ENCODE measurements around the gene DNER. TPM values are rescaled to one million over a fixed set of nuclear protein-coding genes. Genes with fewer than 3 reads are reported as not detected.
"Not testable (repeated sequence)": the region's sequence is repeated elsewhere in the genome, so short reads cannot be mapped to it uniquely, and the experiment has no call there.

The DNER gene
- not detected for polyA plus RNA-seq (2013)

GRCh38 chr2:229714080-229714735, at the start of gene DNER:
DNER (minus strand) TSS chr2:229714555; CDS start chr2:229714423, 132 bp downstream.
- peaks cover 0 to 23% (median 21%) of the 10 kb centered on the region in 4 experiments for H3K4me1 ChIP-seq (ENCODE audit: control extremely low read depth in 1 of 4, control insufficient read depth in 4 of 4, insufficient read depth in 4 of 4, low read length in 3 of 4)
- no peaks in the 10 kb centered on the region for H3K36me3 ChIP-seq (ENCODE audit: control insufficient read depth in 4 of 4, insufficient read depth in 4 of 4, low read length in 3 of 4)
- ChIA-PET POLR2A (no interaction called here), CTCF (no interaction called here)
- H3K27ac ChIP-seq (ENCODE audit: insufficient read depth in 1 of 2, low read depth in 1 of 2, low read length in 2 of 2, poor library complexity in 1 of 2, severe bottlenecking in 2 of 2) = no peak within 1 kb of the TSS
- peak in 2 of 3 donors; percentile 53 to 65 for DNase-seq
- peaks cover 29 to 94% (median 44%) of the 10 kb centered on the region in 5 experiments for H3K27me3 ChIP-seq (replicated peaks in 2 of 5; ENCODE audit: control insufficient read depth in 4 of 5, insufficient read depth in 5 of 5, low read length in 4 of 5)
- H3K9me3 ChIP-seq (ENCODE audit: control extremely low read depth in 1 of 5, control insufficient read depth in 4 of 5, insufficient read depth in 2 of 5, low read depth in 1 of 5, low read length in 4 of 5) = peaks cover 0 to 9% (median 0%) of the 10 kb centered on the region in 5 experiments
- H3K4me3 ChIP-seq (ENCODE audit: control insufficient read depth in 1 of 7, extremely low read depth in 1 of 7, insufficient read depth in 4 of 7, low read depth in 2 of 7, low read length in 6 of 7) = peak within 1 kb of the TSS; percentile 3 to 70 (median 53)
- under 1% methylated on average over 56 of the region's 84 CpGs for WGBS (ENCODE audit: insufficient coverage)

- Histone ChIP-seq H3K4me1 (ENCODE audit: control extremely low read depth in 1 of 4, control insufficient read depth in 4 of 4, insufficient read depth in 4 of 4, low read length in 3 of 4) (no peaks in the 10 kb centered on the region), H3K9me3 (ENCODE audit: control extremely low read depth in 1 of 5, control insufficient read depth in 4 of 5, insufficient read depth in 2 of 5, low read depth in 1 of 5, low read length in 4 of 5) (no peaks in the 10 kb centered on the region), H3K36me3 (ENCODE audit: control insufficient read depth in 4 of 4, insufficient read depth in 4 of 4, low read length in 3 of 4) (peaks cover 14 to 30% (median 21%) of the 10 kb centered on the region in 4 experiments), H3K27me3 (replicated peaks in 2 of 5; ENCODE audit: control insufficient read depth in 4 of 5, insufficient read depth in 5 of 5, low read length in 4 of 5) (no peaks in the 10 kb centered on the region), H3K27ac (ENCODE audit: insufficient read depth in 1 of 2, low read depth in 1 of 2, low read length in 2 of 2, poor library complexity in 1 of 2, severe bottlenecking in 2 of 2) (no peak overlapping the region), H3K4me3 (ENCODE audit: control insufficient read depth in 1 of 7, extremely low read depth in 1 of 7, insufficient read depth in 4 of 7, low read depth in 2 of 7, low read length in 6 of 7) (no peak overlapping the region)
- DNase-seq = no peak
- WGBS (ENCODE audit: insufficient coverage) = no CpG with 5 or more reads among the region's 1 CpG
- ChIA-PET CTCF (no interaction called here), POLR2A (no interaction called here)
These were observed 47.3 kb upstream of the DNER start for GRCh38 chr2:229761663-229762062.

GRCh38 chr2:229757462-229757861, 43.1 kb upstream of the DNER start:
- POLR2A ChIA-PET = not testable (repeated sequence)

GRCh38 chr2:229752970-229753729, 38.8 kb upstream of the DNER start:
- Histone ChIP-seq H3K36me3 (ENCODE audit: control insufficient read depth in 4 of 4, insufficient read depth in 4 of 4, low read length in 3 of 4) (no peaks in the 10 kb centered on the region), H3K4me1 (ENCODE audit: control extremely low read depth in 1 of 4, control insufficient read depth in 4 of 4, insufficient read depth in 4 of 4, low read length in 3 of 4) (no peaks in the 10 kb centered on the region), H3K27ac (ENCODE audit: insufficient read depth in 1 of 2, low read depth in 1 of 2, low read length in 2 of 2, poor library complexity in 1 of 2, severe bottlenecking in 2 of 2) (no peak overlapping the region), H3K4me3 (ENCODE audit: control insufficient read depth in 1 of 7, extremely low read depth in 1 of 7, insufficient read depth in 4 of 7, low read depth in 2 of 7, low read length in 6 of 7) (no peak overlapping the region), H3K9me3 (ENCODE audit: control extremely low read depth in 1 of 5, control insufficient read depth in 4 of 5, insufficient read depth in 2 of 5, low read depth in 1 of 5, low read length in 4 of 5) (no peaks in the 10 kb centered on the region), H3K27me3 (replicated peaks in 2 of 5; ENCODE audit: control insufficient read depth in 4 of 5, insufficient read depth in 5 of 5, low read length in 4 of 5) (no peaks in the 10 kb centered on the region)
- 100% methylated on average over 1 of the region's 11 CpGs for WGBS (ENCODE audit: insufficient coverage)
- ChIA-PET CTCF (no interaction called here), POLR2A (no interaction called here)
- no peak for DNase-seq

More at GRCh38 chr2:229757462-229757861, 43.1 kb upstream of the DNER start:
- 100% methylated on average over 6 of the region's 10 CpGs for WGBS (ENCODE audit: insufficient coverage)
- not testable (repeated sequence) for H3K27ac ChIP-seq (ENCODE audit: insufficient read depth in 1 of 2, low read depth in 1 of 2, low read length in 2 of 2, poor library complexity in 1 of 2, severe bottlenecking in 2 of 2); H3K27me3 ChIP-seq (replicated peaks in 2 of 5; ENCODE audit: control insufficient read depth in 4 of 5, insufficient read depth in 5 of 5, low read length in 4 of 5); H3K36me3 ChIP-seq (ENCODE audit: control insufficient read depth in 4 of 4, insufficient read depth in 4 of 4, low read length in 3 of 4); H3K4me3 ChIP-seq (ENCODE audit: control insufficient read depth in 1 of 7, extremely low read depth in 1 of 7, insufficient read depth in 4 of 7, low read depth in 2 of 7, low read length in 6 of 7); H3K9me3 ChIP-seq (ENCODE audit: control extremely low read depth in 1 of 5, control insufficient read depth in 4 of 5, insufficient read depth in 2 of 5, low read depth in 1 of 5, low read length in 4 of 5); H3K4me1 ChIP-seq (ENCODE audit: control extremely low read depth in 1 of 4, control insufficient read depth in 4 of 4, insufficient read depth in 4 of 4, low read length in 3 of 4); DNase-seq
- CTCF ChIA-PET = interaction anchor here (1.3 kb wide), 1 partner anchor 22 kb away, joined by 4 read pairs; no protein-coding TSS in a partner anchor

- H3K36me3 ChIP-seq (ENCODE audit: control insufficient read depth in 4 of 4, insufficient read depth in 4 of 4, low read length in 3 of 4) = no peaks in the 10 kb centered on the region
- DNase-seq = no peak
- H3K4me1 ChIP-seq (ENCODE audit: control extremely low read depth in 1 of 4, control insufficient read depth in 4 of 4, insufficient read depth in 4 of 4, low read length in 3 of 4) = no peaks in the 10 kb centered on the region
- H3K4me3 ChIP-seq (ENCODE audit: control insufficient read depth in 1 of 7, extremely low read depth in 1 of 7, insufficient read depth in 4 of 7, low read depth in 2 of 7, low read length in 6 of 7) = no peak overlapping the region
- H3K27ac ChIP-seq (ENCODE audit: insufficient read depth in 1 of 2, low read depth in 1 of 2, low read length in 2 of 2, poor library complexity in 1 of 2, severe bottlenecking in 2 of 2) = no peak overlapping the region
- no peaks in the 10 kb centered on the region for H3K9me3 ChIP-seq (ENCODE audit: control extremely low read depth in 1 of 5, control insufficient read depth in 4 of 5, insufficient read depth in 2 of 5, low read depth in 1 of 5, low read length in 4 of 5)
- ChIA-PET CTCF (interaction anchor here (1.0 kb wide), 1 partner anchor 37 kb away, joined by 3 read pairs; no protein-coding TSS in a partner anchor), POLR2A (no interaction called here)
- WGBS (ENCODE audit: insufficient coverage) = 100% methylated on average over 2 of the region's 6 CpGs
- H3K27me3 ChIP-seq (replicated peaks in 2 of 5; ENCODE audit: control insufficient read depth in 4 of 5, insufficient read depth in 5 of 5, low read length in 4 of 5) = no peaks in the 10 kb centered on the region
These were observed 35.4 kb upstream of the DNER start for GRCh38 chr2:229749779-229750178.

- Histone ChIP-seq H3K27ac (ENCODE audit: insufficient read depth in 1 of 2, low read depth in 1 of 2, low read length in 2 of 2, poor library complexity in 1 of 2, severe bottlenecking in 2 of 2) (no peak overlapping the region), H3K4me1 (ENCODE audit: control extremely low read depth in 1 of 4, control insufficient read depth in 4 of 4, insufficient read depth in 4 of 4, low read length in 3 of 4) (no peaks in the 10 kb centered on the region), H3K27me3 (replicated peaks in 2 of 5; ENCODE audit: control insufficient read depth in 4 of 5, insufficient read depth in 5 of 5, low read length in 4 of 5) (no peaks in the 10 kb centered on the region), H3K36me3 (ENCODE audit: control insufficient read depth in 4 of 4, insufficient read depth in 4 of 4, low read length in 3 of 4) (no peaks in the 10 kb centered on the region), H3K4me3 (ENCODE audit: control insufficient read depth in 1 of 7, extremely low read depth in 1 of 7, insufficient read depth in 4 of 7, low read depth in 2 of 7, low read length in 6 of 7) (no peak overlapping the region), H3K9me3 (ENCODE audit: control extremely low read depth in 1 of 5, control insufficient read depth in 4 of 5, insufficient read depth in 2 of 5, low read depth in 1 of 5, low read length in 4 of 5) (no peaks in the 10 kb centered on the region)
- ChIA-PET POLR2A (no interaction called here), CTCF (interaction anchor here (1.2 kb wide), 1 partner anchor 30 kb away, joined by 3 read pairs; no protein-coding TSS in a partner anchor)
- DNase-seq = no peak
- 94% methylated on average over 3 of the region's 3 CpGs for WGBS (ENCODE audit: insufficient coverage)
These were observed 34.6 kb upstream of the DNER start for GRCh38 chr2:229748950-229749349.

GRCh38 chr2:229742691-229743090, 28.3 kb upstream of the DNER start:
- H3K4me3 ChIP-seq (ENCODE audit: control insufficient read depth in 1 of 7, extremely low read depth in 1 of 7, insufficient read depth in 4 of 7, low read depth in 2 of 7, low read length in 6 of 7); DNase-seq; H3K27me3 ChIP-seq (replicated peaks in 2 of 5; ENCODE audit: control insufficient read depth in 4 of 5, insufficient read depth in 5 of 5, low read length in 4 of 5); POLR2A ChIA-PET; CTCF ChIA-PET; H3K4me1 ChIP-seq (ENCODE audit: control extremely low read depth in 1 of 4, control insufficient read depth in 4 of 4, insufficient read depth in 4 of 4, low read length in 3 of 4); H3K36me3 ChIP-seq (ENCODE audit: control insufficient read depth in 4 of 4, insufficient read depth in 4 of 4, low read length in 3 of 4); H3K27ac ChIP-seq (ENCODE audit: insufficient read depth in 1 of 2, low read depth in 1 of 2, low read length in 2 of 2, poor library complexity in 1 of 2, severe bottlenecking in 2 of 2): not testable (repeated sequence)
- peaks cover 0 to 21% (median 0%) of the 10 kb centered on the region in 5 experiments for H3K9me3 ChIP-seq (ENCODE audit: control extremely low read depth in 1 of 5, control insufficient read depth in 4 of 5, insufficient read depth in 2 of 5, low read depth in 1 of 5, low read length in 4 of 5)
- 99% methylated on average over 9 of the region's 35 CpGs for WGBS (ENCODE audit: insufficient coverage)

Data from common myeloid progenitor, CD34-positive (primary cell).